ENCODE data around the gene MAN1C1.
A peak's percentile ranks its signal among the peaks of the same experiment; 100 is the strongest.
"Not testable (repeated sequence)": the region's sequence is repeated elsewhere in the genome, so short reads cannot be mapped to it uniquely, and the experiment has no call there.

The MAN1C1 gene

GRCh38 chr1:25680701-25681100 lies 64.1 kb downstream of the MAN1C1 start:
- DNase-seq (ENCODE audit: low spot score): no peak

- no peak for DNase-seq (ENCODE audit: low spot score)
Measured at GRCh38 chr1:25682059-25682601, 65.5 kb downstream of the MAN1C1 start.

GRCh38 chr1:25683177-25683576 lies 66.6 kb downstream of the MAN1C1 start:
- no peak for DNase-seq (ENCODE audit: low spot score)

- DNase-seq (ENCODE audit: low spot score): no peak
Measured at GRCh38 chr1:25683731-25684130, 67.1 kb downstream of the MAN1C1 start.

GRCh38 chr1:25684216-25684965 lies 67.8 kb downstream of the MAN1C1 start:
- no peak for DNase-seq (ENCODE audit: low spot score)

- no peak for DNase-seq (ENCODE audit: low spot score)
Measured at GRCh38 chr1:25685211-25685750, 68.7 kb downstream of the MAN1C1 start.

- no peak for DNase-seq (ENCODE audit: low spot score)
Measured at GRCh38 chr1:25685938-25686665, 69.5 kb downstream of the MAN1C1 start.

- DNase-seq (ENCODE audit: low spot score): no peak
Measured at GRCh38 chr1:25687221-25688017, 70.8 kb downstream of the MAN1C1 start.

GRCh38 chr1:25688390-25689119 lies 72.0 kb downstream of the MAN1C1 start:
- DNase-seq (ENCODE audit: low spot score): no peak

- DNase-seq (ENCODE audit: low spot score): no peak
Measured at GRCh38 chr1:25689686-25690381, 73.2 kb downstream of the MAN1C1 start.

- DNase-seq (ENCODE audit: low spot score): no peak
Measured at GRCh38 chr1:25690396-25690956, 73.9 kb downstream of the MAN1C1 start.

GRCh38 chr1:25691211-25691610 lies 74.6 kb downstream of the MAN1C1 start:
- no peak for DNase-seq (ENCODE audit: low spot score)

- peak; percentile 27 for DNase-seq (ENCODE audit: low spot score)
Measured at GRCh38 chr1:25692560-25692959, 76.0 kb downstream of the MAN1C1 start.

- no peak for DNase-seq (ENCODE audit: low spot score)
Measured at GRCh38 chr1:25694167-25695007, 77.8 kb downstream of the MAN1C1 start.

- DNase-seq (ENCODE audit: low spot score): no peak
Measured at GRCh38 chr1:25695090-25695770, 78.6 kb downstream of the MAN1C1 start.

GRCh38 chr1:25695771-25696311 lies 79.2 kb downstream of the MAN1C1 start:
- DNase-seq (ENCODE audit: low spot score): no peak

- DNase-seq (ENCODE audit: low spot score): not testable (repeated sequence)
Measured at GRCh38 chr1:25696643-25697042, 80.1 kb downstream of the MAN1C1 start.

- DNase-seq (ENCODE audit: low spot score): peak; percentile 10
Measured at GRCh38 chr1:25697435-25698217, 81.0 kb downstream of the MAN1C1 start.
